22Rv1 (cell line): ENCODE data around the gene IL17B.

Experiments used
- ZFX ChIP-seq: fragments of 450-650 bp; IDR thresholded peaks from 2 replicates; pipeline ENCODE4 v1.6.1; 2017; ENCODE audit warnings: antibody characterized with exemption, borderline replicate concordance
- TF ChIP-seq, protein P1 (sequence below): fragments of 450-650 bp; IDR thresholded peaks from 2 replicates; pipeline ENCODE4 v1.5.1; 2017; ENCODE audit warnings: mild to moderate bottlenecking

DNA sequence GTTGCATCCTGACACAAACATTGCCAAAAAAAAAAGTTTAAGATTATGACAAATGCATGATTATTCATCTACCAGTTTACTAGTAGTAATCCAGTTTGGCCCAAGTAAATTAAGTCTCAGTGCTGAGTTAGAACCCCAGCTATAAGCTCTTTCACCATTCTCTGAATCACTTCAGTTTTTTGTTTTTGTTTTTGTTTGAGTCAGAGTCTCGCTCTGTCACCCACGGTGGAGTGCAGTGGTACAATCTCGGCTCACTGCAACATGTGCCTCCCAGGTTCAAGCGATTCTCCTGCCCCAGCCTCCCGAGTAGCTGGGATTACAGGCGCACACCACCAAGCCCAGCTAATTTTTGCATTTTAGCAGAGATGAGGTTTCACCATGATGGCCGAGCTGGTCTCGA is 22.7 kb downstream of the IL17B start:
- TF ChIP-seq, protein P1, sequence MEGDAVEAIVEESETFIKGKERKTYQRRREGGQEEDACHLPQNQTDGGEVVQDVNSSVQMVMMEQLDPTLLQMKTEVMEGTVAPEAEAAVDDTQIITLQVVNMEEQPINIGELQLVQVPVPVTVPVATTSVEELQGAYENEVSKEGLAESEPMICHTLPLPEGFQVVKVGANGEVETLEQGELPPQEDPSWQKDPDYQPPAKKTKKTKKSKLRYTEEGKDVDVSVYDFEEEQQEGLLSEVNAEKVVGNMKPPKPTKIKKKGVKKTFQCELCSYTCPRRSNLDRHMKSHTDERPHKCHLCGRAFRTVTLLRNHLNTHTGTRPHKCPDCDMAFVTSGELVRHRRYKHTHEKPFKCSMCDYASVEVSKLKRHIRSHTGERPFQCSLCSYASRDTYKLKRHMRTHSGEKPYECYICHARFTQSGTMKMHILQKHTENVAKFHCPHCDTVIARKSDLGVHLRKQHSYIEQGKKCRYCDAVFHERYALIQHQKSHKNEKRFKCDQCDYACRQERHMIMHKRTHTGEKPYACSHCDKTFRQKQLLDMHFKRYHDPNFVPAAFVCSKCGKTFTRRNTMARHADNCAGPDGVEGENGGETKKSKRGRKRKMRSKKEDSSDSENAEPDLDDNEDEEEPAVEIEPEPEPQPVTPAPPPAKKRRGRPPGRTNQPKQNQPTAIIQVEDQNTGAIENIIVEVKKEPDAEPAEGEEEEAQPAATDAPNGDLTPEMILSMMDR = no peak
- TF ChIP-seq ZFX = no peak
